Fibroblast of the aortic adventitia (primary cell): Measurements from ENCODE around the gene SLC13A5. TPM values are rescaled to one million over a fixed set of nuclear protein-coding genes. Genes with fewer than 3 reads are reported as not detected.

Experiments used
- DNase-seq: peaks from one replicate; pipeline ENCODE4 v3.0.0-alpha.2; 2010; ENCODE audit warnings: low read depth
- H3K4me3 ChIP-seq: 2 replicates; pipeline ENCODE4 v1.5.1; 2011; ENCODE audit warnings: low read depth, mild to moderate bottlenecking, control low read depth, low read length, moderate library complexity
- CTCF ChIP-seq: IDR thresholded peaks from 2 replicates; pipeline ENCODE4 v1.5.1; 2011; ENCODE audit warnings: mild to moderate bottlenecking, low read length, control low read depth, inconsistent platforms; ENCODE audit not compliant: insufficient read depth
- total RNA-seq: library from RNA; depleted of rRNA; stranded (reverse); fragments of >200 nt; gene quantifications from 2 replicates; pipeline ENCODE4 v1.2.3, GENCODE V29; 2012; ENCODE audit warnings: low replicate concordance

Gene SLC13A5
- total RNA-seq, 1 donor, result not detected

DNA sequence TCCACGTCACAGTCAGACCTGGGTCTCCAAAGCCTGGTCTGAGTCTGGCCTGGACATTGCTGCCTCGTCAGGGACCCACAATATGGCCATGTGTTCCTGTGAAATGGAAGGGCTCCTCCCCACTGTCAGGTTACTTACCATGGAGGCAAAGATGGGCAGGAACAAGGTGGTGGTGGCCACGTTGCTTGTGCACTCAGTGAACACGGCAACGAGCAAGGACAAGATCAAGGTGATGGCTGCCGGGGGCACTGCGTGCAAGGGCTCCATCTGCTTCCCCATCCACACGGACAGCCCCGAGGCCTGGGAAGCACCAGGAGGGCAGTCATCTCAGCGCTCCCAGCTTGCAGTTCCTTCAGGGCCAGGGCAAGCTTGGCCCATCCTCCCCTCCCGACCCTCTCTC lies 22.5 kb downstream of the SLC13A5 start:
- no peak overlapping the region for H3K4me3 ChIP-seq
- TF ChIP-seq CTCF, result no peak

GRCh38 chr17:6688944-6689343 lies 24.2 kb downstream of the SLC13A5 start:
- TF ChIP-seq CTCF, result no peak
- no peak for DNase-seq
- no peak overlapping the region for H3K4me3 ChIP-seq

More for the DNA sequence above, 22.5 kb downstream of the SLC13A5 start:
- DNase-seq, result no peak

- TF ChIP-seq CTCF, result no peak
Observed at GRCh38 chr17:6686026-6686425, 27.1 kb downstream of the SLC13A5 start.

DNA sequence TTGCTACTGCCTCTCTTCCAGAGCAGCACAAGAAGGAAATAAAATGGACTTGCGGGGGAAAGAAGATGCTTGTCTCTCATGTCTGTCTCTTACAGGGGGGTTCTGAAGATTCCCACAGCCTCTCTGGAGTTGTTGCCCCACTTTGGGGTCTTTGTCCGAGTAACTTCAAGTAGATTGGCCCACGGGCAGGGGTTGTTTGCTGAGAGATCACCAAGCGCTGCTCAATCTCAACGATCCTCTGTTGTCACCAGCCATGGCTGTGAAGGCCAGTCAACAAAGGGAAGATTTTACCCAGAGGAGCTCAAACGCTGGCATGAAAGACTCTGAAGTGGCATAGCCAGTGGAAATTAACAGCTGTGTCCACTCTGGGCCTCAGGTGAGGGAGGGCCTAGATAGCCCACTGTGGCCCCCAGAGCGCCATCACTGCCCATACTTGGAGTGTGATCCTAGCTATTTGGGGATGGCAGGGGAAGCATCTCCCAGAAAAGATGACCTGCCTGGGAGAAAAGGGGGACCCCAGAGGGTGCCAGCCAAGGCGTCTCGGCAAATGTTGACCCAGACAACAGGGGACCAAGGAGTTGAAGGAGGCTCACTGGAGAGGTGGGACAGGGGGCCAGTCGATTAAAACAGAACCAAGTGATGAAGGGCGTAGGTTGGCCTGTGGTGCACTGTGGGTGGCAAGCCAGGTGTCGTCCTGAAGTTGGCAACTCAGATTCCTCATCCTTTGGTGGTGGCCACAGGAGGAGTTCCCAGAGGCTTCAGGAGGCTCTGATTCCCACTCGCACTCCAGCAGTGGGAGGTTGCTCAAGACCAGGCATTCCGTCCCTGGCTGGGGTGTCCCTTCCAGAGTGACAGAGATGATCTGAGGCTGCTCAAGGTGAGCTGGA lies 28.0 kb downstream of the SLC13A5 start:
- TF ChIP-seq CTCF, result no peak
- H3K4me3 ChIP-seq, result no peak overlapping the region
- DNase-seq, result no peak

More at GRCh38 chr17:6686026-6686425, 27.1 kb downstream of the SLC13A5 start:
- no peak for DNase-seq
- H3K4me3 ChIP-seq, result no peak overlapping the region

DNA sequence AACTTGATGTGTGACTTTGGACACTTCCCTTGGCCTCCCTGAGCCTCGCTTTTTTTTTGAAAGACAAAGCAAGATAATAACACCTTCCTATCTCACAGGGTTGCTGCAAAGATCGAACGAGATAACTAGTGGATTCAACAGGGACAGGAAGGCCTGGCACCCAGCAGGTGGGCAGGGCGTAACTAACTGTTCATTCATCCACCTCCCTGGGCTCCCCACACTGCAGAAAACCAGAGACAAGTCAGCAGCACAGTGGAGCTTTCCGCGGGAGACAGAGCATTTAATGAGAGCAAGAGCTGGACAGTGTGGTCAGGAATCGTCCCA lies 28.7 kb downstream of the SLC13A5 start:
- TF ChIP-seq CTCF, result no peak
- DNase-seq, result no peak
- no peak overlapping the region for H3K4me3 ChIP-seq

- no peak for TF ChIP-seq CTCF
- no peak for DNase-seq
- H3K4me3 ChIP-seq, result no peak overlapping the region
Observed at GRCh38 chr17:6683730-6684459, 29.3 kb downstream of the SLC13A5 start.
